AG08396 (cell line): Measurements from ENCODE around the gene BRSK1.

Experiments used
- DNase-seq: peaks from one replicate; pipeline ENCODE4 v3.0.0; 2012; ENCODE audit warnings: low spot score, mixed read lengths

BRSK1 gene

DNA sequence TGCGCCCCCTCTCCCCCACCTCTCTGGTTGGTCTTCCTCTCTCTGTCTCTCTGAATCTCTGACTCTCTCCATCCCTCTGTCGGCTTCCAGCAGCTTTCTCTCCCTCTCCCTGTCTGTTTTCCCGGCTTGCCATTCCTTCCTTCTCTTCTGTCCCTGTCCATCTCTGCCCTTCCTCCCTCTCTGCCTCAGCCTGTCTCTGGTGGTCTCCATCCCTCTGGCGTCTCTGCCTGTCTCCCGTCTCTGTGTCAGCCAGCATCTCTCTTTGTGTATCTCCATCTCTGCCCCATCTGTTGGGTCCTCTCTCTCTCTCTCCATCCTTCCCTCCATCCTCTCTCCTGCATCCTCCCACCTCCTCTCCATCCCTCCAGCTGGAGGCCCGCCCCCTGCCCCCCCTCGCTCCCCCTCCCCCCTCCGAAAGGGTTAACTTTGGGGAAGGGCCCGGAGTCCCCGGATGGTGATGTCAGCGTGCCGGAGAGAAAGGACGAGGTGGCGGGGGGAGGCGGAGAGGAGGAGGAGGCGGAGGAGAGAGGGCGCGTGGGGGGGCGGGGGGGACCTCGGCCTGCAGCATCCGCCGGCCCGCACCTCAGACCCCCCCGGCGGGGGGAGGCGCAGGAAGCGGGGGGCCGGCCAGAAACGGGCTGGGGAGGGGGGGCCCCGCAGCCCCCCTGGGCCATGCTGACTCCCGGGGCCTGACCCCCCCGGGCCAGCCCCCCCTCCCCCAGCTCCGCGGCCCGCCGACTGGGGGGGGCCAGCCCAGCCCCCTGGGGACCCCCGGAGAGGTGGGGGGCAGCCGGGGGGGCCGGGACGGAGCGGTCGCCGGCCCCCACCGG is at the start of gene BRSK1:
TSS of gene BRSK1 (plus strand) at position 450 of the 830 bp plus-strand sequence. CDS start 446 bp downstream, outside the sequence.
- DNase-seq: peak; percentile 80

DNA sequence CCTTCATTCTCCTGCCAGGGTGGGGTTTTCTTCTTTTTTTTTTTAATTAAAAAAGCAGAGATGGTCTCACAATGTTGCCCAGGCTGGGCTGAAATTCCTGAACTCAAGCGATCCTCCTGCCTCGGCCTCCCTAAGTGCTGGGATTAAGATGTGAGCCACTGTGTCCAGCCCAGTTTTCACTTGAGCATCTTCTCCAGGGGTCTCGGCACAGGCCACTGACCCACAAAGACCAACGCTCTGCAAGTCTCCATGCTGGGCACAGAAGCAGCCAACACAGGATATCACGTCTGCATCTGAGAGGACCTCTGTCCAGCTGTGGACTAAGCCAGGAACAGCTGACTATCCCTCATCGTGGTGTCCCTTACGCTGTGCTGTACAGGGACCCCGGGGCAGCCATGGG is 45.8 kb upstream of the BRSK1 start:
- no peak for DNase-seq

DNA sequence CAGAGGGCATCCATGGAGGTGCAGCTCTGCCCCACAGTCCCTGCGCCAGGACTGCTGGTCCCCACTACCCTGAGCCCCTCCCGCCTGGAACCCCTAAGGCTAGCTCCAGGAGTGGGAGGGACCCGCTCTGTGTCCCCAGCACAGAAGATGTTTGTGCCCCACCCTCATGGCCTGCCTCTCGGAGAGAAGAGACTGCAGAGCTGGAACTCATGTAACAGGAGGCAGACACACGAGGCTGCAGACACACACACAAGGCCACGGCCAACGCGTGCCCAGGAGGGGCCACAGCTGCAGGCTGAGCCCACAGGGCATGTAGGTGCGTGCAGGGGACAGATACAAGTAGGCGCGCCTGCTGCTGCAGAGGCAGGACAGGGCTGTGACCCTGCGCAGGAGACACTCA is 44.8 kb upstream of the BRSK1 start:
- DNase-seq: no peak

DNA sequence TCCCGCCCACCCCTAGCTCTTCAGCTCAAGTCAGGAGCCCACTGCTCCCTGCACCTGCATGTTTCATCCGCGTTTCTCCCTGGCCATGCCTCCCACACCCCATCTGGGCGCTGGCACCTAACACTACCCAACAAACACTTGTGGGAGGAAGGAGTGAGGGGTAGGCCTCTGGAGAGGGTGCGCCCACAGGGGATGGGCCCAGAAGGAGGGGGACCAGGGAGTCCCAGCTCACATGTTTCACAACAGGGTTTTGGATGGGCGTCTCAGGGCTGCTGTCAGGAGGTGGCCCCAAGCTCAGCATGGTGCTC is 43.1 kb upstream of the BRSK1 start:
- no peak for DNase-seq

DNA sequence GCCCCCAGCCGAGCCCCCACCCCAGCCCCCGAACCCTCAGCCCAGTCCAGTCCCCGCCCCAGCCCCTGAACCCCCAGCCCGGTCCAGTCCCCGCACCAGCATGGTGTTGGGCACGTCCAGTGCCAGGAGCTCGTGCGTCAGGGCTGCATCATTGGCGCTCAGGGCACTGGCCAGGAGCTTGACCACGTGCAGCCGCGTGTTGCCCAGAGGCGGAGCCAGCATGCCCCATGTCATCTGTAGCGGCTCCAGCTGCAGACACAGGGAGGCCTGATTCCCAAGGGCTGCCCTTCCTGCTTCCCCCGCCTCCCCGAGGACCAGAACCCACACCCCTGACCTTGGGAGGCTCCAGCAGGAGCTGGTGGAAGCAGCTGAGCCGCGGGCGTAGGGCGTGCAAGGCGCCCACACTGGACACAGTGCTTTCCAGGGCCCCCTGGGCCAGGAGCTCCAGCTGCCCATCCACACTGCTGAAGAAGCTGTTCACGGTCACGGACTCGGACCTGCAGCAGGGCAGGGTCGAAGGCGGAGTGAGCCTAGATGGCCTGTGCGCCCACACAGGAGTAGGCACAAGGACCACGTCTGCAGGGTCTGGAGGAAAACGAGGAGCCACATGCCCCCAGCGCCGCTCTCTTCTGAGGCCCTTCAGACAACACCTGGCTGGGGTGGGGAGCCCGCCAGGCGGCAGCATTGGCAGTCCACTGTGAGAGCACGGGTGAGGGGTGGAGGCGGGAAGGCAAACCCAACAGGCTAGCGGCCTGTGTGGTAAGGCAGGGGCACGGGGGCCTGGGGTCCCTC is 42.5 kb upstream of the BRSK1 start:
- no peak for DNase-seq

DNA sequence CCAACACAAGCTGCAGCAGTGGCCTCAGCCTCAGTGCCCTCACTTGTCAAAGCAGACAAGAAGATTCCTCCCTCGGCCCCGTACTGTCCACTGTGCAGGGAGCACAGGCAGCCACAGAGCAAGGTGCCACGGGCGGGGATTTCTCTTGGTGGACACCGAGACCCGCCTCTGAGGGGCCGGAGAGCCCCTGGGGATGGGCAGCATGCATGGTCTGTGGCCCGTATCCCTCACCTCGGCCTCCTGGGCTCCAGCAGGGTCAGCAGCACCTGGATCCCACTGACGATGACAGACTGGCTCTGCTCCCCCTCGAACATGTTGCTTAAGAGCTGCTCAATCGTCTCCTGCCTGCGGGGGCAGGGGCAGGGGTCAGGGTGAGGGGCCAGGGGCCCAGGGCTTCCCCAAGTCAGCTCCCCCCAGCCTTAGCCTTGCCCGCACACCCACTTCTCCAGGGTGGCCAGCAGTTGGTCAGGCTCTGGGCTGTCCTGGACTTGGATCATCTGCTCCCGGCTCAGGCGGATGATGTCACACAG is 41.8 kb upstream of the BRSK1 start:
- no peak for DNase-seq

DNA sequence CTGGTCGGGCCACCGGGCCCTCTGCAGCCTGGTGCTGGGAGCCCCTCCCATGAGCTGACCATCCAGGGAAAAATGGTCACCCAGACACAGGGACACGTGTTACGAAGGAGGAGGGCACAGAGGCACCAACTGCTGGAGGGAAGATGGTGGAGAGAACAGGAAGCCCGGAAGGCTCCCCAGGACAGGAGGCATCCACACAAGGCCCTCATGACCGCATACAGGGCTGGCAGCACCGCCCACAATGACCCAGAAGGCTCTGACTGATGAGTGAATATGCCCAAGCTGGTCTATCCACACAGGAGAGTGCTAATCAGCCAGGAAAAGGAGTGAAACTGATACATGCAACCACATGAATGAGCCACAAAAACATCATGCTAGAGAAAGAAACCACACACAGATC is 41.3 kb upstream of the BRSK1 start:
- DNase-seq: no peak

DNA sequence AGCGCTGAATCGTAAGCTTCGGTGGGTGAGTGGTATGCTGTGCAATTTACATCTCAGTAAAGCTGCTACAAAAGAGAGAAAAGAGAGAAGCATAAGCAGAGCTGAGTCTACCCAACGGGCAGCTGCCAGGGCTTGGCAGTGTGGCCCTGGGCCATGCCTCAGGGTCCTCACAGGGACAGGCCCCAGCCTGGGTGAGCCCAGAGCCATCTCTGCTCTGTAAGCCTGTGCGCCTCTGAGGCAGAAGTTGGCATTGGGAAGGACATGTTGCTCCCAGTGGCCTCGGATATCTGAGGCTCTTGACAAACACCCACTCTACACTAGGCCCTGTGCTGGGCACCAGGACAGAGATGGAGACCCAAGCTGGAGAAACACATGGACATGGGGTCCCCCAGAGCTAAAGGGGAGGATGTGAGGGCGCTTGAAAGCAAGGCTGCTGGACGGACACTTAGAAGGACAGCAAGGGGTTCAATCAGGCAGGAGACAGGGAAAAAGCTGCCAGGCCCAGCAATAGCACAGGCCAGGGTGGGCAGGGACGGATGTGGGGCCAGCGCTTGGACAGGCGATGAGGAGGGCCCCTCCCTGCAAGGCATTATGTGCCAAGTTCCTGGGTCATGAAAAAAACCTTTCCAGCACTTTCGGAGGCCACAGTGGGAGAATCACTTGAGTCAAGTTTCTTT is 39.7 kb upstream of the BRSK1 start:
- no peak for DNase-seq

DNA sequence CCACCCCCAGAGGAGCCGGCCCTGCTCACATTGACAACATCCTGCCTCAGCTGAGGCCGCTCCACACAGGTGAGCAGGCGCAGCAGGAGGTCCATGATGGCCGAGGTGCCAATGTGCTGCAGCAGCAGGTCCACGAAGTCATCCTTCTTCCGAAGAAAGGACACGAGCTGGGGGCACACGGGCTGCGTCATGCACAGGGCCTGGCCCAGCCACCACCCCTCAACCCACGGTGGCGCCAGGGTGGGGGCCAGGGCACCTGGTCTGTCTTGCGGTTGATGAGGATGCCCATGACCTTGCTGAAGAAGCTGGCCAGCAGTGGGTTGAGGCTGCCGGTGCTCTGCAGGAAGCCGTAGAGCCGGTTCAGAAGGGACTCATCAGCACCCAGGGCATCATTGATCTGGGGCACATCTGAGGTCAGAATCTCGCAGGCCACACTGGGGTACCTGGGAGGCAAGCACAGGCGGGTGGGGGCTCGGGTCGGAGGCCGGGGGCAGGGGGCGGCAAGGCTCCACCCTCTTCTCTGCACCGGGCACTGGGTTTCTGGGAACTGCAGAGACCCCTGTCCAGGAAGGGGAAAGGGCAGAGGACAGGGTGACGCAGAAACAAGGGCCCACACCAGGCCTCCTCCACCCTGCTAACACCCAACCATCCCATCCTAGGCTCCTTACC is 38.4 kb upstream of the BRSK1 start:
- DNase-seq: no peak

DNA sequence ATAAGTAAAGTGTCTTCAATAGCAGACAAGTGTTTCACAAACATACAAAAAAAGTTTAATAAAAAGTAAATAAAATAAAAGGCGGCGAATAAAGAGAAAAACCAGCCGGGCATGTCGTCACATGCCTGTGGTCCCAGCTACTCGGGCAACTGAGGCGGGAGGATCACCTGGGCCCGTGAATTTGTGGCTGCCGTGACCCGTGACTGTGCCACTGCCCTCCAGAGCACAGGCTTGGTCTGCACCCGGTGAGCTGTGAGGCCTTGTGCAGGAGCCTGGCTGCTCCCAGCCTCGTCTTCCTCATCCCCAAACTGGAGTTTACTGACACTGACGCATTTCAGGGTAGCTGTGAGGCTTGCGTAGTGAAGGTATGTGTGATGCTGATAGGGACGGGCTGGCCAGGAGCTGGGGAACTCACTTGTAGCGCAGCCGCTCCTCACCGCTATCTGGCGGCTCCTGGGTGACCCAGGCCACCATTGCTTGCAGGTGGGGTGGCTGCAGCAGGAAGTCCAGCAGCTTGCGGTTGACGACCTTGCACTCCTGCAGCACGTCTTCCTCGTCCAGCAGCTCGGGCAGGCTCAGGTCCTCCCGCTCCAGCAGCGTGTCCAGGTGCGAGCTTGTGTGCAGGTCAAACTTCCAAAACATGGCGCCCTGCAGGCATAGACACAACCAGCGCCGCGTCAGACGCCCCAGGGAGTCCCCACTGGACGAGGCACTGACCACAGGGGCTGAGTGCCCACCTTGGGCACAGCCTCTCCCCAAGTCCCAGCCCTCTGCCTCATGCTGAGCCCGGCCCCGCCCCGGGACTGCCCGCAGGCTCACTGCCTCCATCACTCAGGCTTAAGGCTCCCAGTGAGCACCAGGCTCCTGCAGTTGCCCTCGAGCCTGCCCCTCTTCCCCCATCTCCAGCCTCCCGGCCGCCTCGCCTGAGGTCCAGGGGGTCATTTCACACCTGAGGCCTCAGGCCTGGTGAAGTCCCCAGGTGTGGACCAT is 37.0 kb upstream of the BRSK1 start:
- DNase-seq: no peak

DNA sequence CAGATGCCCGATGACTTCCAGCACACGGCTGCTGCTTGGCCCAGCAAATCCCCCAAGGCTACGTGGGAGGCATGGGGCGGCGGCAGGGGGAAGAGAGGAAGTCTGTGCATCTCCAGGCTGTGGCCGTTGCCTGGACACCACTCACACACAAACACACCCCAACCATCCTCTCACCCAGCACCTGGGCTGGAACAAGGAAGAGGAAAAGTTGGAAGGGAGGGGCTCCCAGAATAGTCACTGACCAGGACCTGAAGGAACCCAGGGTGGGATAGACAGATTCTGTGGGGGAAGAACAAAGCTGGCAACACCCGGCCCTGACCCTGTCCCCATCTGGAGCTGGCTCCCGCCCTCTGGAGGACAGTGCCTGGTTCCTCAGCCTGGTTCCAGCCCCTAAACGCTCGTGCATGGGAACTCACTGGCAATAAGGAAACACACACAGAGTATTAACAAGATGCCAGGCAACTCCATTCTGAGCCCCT is 36.1 kb upstream of the BRSK1 start:
- DNase-seq: no peak

DNA sequence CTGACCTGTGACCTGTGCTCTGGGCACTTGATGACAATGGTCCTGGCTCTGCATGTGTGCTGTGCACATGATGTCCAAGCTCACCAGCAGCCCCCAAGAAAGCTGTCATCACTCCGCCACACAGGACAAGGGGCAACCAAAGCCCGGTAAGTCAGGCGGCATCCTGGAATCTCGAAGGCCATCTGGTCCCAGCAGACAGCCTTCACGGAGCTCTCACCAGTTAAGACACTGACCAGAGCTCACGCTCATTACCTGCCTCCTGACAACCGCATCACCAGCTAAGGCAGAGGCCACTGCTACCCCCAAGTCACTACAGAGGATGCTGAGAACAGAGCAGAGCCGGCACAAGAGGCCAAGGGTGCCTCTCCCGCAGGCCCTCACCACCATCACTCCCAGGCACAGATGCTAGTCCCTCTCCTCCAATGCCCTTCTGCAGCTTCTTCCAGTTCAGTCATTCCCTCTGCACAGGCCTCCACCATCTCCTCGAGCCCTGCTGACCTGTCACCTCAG is 35.6 kb upstream of the BRSK1 start:
- no peak for DNase-seq

DNA sequence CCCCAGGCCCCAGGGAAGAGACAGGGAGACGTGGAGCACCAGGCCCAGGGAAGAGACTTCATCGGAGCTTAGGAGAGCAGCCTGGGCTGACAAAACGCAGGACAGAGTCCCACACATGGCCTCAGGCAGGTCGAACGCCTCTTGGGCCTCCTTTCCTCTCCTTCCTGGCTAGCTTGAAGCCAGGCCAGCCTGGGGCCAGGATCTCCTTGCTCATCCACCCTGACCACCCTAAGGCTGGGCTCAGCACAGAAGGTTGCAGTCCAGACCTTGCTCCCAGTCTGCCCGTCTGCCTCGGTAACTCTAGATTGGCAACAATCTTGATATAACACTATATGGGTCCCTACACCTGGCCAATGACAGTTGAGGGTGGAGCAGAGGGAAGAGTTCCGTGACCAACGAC is 35.1 kb upstream of the BRSK1 start:
- DNase-seq: no peak

DNA sequence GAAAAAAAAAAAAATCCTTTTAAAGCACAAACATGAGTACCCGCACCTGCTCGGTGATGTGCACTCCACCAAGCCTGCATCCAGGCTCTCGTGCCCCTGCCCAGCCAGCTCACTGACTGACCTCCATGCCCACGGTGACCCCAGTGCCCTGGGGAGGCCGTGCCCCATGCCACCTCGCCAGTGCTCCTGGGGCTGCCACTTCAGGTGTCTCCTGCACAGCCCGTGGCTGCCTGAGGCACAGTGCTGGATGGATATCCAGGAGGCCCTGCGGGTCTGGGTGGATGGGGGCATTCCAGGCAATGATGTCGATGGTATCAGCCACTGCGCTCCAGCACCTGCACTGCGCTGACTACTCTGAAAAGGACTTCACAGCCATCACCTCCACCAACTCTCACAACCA is 34.0 kb upstream of the BRSK1 start:
- no peak for DNase-seq

DNA sequence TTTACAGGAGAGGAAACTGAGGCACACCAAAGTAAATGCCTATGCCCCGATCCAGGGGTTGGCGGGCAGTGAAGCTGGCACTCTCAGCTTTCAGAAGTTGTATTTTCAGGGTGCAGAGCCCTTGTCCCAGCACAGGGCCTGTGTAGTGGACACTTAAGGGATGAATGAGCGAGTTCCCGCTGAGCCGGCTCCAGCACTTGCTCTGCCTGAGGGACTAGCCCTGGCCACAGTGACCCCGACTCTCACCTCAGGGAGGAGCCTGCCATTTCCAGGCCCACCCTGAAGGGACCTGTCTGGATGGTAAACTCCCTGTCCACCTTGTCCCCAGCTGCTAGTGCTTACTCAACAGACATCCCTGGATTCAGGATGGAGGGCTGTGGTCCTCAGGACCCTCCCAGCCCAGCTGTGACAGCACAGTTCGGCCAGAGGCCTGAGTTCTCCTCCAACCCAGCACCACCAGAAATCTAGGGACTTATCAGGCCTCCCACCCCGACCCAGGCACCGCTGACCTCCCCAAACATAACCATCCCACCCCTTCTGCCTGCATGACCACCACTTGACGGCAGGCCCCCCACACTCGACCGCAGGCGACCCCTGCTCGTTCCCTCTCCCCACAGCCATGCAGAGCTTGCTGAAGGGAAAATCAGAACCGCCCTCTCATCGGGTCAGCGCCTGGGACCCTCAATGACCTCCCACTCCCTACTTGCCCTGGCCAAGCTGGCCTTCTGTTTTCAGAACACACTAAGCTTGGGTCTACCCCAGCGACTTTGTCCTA is 33.3 kb upstream of the BRSK1 start:
- no peak for DNase-seq

DNA sequence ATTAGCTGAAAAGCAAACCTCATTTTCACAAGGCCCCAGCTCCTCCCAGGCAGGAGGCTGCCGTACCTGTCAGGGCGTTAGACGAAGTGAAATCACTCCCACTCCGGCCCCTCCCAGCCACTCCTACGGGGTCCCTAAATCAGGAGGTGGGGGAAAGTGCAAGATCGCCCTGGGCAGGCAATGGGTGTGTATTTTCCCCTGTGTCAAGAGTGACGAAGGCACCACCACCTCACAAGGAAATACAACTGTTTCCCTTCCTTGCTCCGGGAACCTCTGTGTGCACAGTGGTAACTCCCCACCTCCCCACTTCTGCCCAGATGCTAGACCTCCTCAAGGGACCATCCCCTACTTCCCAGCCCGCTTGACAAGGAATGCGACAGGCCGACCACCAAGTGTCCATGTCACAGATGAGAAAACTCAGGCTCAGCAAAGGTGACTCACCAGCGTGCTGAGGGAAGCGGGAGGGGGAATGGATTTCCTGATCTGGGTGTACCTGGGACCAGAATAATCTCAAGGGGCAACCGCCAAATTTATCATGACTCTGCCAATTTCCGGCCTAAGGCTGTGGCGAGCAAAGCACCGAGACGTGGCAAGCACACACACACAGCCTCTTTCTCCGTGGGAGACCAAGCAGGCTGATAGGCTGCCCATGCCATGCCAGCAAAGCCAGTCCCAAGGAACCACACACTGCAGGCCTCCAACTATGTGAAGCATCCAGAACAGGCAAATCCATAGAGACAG is 32.3 kb upstream of the BRSK1 start:
- no peak for DNase-seq

DNA sequence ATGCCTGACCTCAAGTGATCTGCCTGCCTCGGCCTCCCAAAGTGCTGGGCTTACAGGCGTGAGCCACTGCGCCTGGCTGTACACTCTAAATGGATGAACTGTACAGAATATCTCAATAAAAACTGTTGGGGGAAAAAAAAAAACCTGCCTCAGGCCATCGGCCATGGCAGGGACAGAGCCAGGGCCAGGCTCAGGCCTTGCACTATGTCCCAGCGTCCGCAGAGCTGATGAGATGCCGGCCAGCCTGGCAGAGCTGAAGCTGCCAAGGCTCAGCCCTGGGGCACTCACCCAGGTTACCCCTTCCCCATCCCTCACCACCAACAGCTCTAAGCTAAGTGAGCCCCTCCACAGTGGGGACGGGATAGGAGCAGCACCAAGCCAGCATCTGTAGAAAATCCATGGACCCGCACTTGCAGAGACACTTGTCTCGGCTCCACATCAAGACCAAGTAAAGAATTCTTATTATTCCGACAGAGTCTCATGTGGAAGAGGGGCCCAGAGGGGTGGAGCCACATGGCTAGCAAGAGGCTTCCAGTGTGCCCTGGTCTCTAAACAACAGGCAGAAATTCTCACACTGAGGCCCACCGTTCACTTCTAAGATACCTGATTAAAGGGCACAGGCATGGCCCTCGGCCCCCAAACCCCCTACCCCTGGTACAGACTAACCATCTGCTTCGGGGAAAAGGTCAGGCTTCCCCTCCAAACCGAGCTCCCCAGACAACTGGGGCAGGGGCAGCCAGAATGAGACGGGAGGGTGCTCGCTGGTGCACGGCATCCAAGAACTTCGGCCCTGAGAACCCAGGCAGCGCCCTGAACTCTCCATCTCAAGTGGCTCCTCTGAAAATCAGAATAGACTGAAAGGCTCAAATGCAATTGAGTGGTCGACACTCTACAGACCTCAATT is 30.8 kb upstream of the BRSK1 start:
- no peak for DNase-seq
